Vagina (tissue), 2 donors: ENCODE results near the gene CAPZB.

Source experiments
- POLR2AphosphoS5 ChIP-seq, 2 donors: sonication (generic); formaldehyde crosslinking; IDR thresholded peaks; one replicate each; pipeline ENCODE4 v1.9.0; 2017; ENCODE audit warnings: antibody characterized with exemption in 2 of 2, mild to moderate bottlenecking in 2 of 2, low read depth in 1 of 2; ENCODE audit not compliant: insufficient read depth in 1 of 2
- TF ChIP-seq, protein P1 (sequence below), 3 experiments: fragments of 450-650 bp in 2 of 3; fragments of 200-600 bp in 1 of 3; sonication (generic) in 1 of 3; IDR thresholded peaks; one replicate each; pipeline ENCODE4 v1.5.1; 2017 to 2019; ENCODE audit warnings: antibody characterized with exemption in 3 of 3, mild to moderate bottlenecking in 2 of 3, moderate library complexity in 2 of 3

GRCh38 chr1:19352839-19353238 lies 132.5 kb downstream of the CAPZB start:
- TF ChIP-seq, protein P1, sequence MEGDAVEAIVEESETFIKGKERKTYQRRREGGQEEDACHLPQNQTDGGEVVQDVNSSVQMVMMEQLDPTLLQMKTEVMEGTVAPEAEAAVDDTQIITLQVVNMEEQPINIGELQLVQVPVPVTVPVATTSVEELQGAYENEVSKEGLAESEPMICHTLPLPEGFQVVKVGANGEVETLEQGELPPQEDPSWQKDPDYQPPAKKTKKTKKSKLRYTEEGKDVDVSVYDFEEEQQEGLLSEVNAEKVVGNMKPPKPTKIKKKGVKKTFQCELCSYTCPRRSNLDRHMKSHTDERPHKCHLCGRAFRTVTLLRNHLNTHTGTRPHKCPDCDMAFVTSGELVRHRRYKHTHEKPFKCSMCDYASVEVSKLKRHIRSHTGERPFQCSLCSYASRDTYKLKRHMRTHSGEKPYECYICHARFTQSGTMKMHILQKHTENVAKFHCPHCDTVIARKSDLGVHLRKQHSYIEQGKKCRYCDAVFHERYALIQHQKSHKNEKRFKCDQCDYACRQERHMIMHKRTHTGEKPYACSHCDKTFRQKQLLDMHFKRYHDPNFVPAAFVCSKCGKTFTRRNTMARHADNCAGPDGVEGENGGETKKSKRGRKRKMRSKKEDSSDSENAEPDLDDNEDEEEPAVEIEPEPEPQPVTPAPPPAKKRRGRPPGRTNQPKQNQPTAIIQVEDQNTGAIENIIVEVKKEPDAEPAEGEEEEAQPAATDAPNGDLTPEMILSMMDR (IDR thresholded peaks at IDR 0.05), result no peak
- no peak for TF ChIP-seq POLR2AphosphoS5 (IDR thresholded peaks at IDR 0.05; ENCODE audit: insufficient read depth in 1 of 2, low read depth in 1 of 2)
